Measurements from ENCODE around the gene NR4A3.
"Not testable (repeated sequence)": the region's sequence is repeated elsewhere in the genome, so short reads cannot be mapped to it uniquely, and the experiment has no call there.

NR4A3 gene

GRCh38 chr9:99834474-99834873 lies 12.8 kb downstream of the NR4A3 start:
- peaks cover 3% of the 10 kb centered on the region for H3K27me3 Mint-ChIP-seq
- DNase-seq (ENCODE audit: low spot score in 2 of 2) (no peak), ATAC-seq (ENCODE audit: low read depth) (no peak)
- H3K4me1 Mint-ChIP-seq = peaks cover 4% of the 10 kb centered on the region
- H3K9me3 Mint-ChIP-seq = no peaks in the 10 kb centered on the region
- no peak overlapping the region for H3K27ac Mint-ChIP-seq
- no peaks in the 10 kb centered on the region for H3K36me3 Mint-ChIP-seq
- H3K4me3 Mint-ChIP-seq = no peak overlapping the region

DNA sequence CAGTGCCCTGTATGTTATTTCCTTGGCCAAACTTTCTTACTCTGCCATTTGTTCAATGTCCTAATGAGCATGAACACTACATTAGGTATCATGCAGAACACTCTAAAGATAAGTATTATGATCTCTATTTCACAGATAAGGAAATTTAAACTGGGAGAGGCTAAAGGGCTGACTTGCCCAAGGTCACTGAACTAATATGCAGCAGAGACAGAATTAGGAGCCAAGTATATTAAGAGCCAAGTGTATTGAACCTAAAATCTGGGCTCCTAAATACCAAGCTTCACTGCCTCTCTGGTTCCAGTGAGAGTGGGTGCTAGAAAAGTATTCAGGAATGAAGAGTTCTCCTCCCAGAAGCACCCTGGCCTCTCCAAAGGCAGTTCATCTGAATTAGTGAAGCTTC lies 13.5 kb downstream of the NR4A3 start:
- ATAC-seq (ENCODE audit: low read depth) = no peak
- no peak overlapping the region for H3K4me3 Mint-ChIP-seq
- H3K27ac Mint-ChIP-seq = no peak overlapping the region
- H3K4me1 Mint-ChIP-seq = peaks cover 4% of the 10 kb centered on the region
- no peaks in the 10 kb centered on the region for H3K9me3 Mint-ChIP-seq
- no peaks in the 10 kb centered on the region for H3K27me3 Mint-ChIP-seq
- H3K36me3 Mint-ChIP-seq = no peaks in the 10 kb centered on the region
- DNase-seq (ENCODE audit: low spot score in 2 of 2) = no peak

GRCh38 chr9:99835581-99835980 lies 13.9 kb downstream of the NR4A3 start:
- Mint-ChIP-seq H3K9me3 (no peaks in the 10 kb centered on the region), H3K36me3 (no peaks in the 10 kb centered on the region), H3K4me3 (no peak overlapping the region), H3K27me3 (no peaks in the 10 kb centered on the region), H3K27ac (no peak overlapping the region), H3K4me1 (peaks cover 4% of the 10 kb centered on the region)
- DNase-seq (ENCODE audit: low spot score in 2 of 2) (no peak), ATAC-seq (ENCODE audit: low read depth) (no peak)

DNA sequence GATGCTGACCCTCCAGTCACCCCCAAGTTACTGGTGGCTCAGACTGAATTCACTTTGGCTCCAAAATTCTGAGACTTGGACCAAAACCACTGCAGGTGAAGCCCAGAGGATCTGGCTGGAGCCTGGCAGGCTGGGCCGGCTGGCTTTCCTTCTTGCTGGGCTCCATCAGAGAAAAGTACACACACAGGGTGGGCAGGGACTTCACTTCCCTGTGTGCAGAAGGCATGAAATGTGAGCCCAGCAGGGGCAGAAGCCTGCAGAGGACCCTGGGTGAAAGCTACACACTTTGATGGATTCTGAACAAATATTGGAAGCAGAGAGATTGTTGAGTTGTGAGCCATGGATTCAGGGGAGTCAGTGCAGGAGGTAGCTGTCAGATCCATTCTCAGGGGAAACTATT lies 18.4 kb downstream of the NR4A3 start:
- no peak for ATAC-seq (ENCODE audit: low read depth)
- Mint-ChIP-seq H3K4me3 (no peak overlapping the region), H3K27ac (no peak overlapping the region), H3K36me3 (no peaks in the 10 kb centered on the region), H3K27me3 (no peaks in the 10 kb centered on the region), H3K4me1 (no peaks in the 10 kb centered on the region), H3K9me3 (no peaks in the 10 kb centered on the region)
- no peak for DNase-seq (ENCODE audit: low spot score in 2 of 2)

DNA sequence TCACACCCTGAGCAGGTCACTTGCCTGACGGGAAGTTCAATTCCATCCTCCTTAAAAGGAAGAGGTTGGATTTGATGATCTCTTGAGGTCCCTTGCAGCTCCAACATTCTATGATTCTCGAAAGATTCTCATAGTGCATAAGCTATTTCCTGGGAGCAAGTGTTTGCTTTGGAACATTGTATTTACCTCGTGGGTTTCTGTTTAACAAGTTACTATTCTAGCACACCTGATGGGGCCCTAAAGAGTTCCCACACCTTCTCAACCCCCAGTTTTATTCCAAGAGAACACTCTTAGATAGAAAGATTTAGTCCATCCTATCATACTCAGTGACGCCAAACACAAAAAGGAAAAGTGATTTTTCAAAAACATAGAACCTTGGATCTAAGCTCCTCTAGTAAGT lies 23.4 kb downstream of the NR4A3 start:
- Mint-ChIP-seq H3K4me1 (peaks cover 4% of the 10 kb centered on the region), H3K27ac (no peak overlapping the region), H3K4me3 (no peak overlapping the region), H3K27me3 (no peaks in the 10 kb centered on the region), H3K9me3 (no peaks in the 10 kb centered on the region), H3K36me3 (no peaks in the 10 kb centered on the region)
- ATAC-seq (ENCODE audit: low read depth) = no peak
- no peak for DNase-seq (ENCODE audit: low spot score in 2 of 2)

GRCh38 chr9:99848447-99848846 lies 26.8 kb downstream of the NR4A3 start:
- peaks cover 24% of the 10 kb centered on the region for H3K4me1 Mint-ChIP-seq
- H3K4me3 Mint-ChIP-seq = no peak overlapping the region
- no peaks in the 10 kb centered on the region for H3K36me3 Mint-ChIP-seq
- no peaks in the 10 kb centered on the region for H3K27me3 Mint-ChIP-seq
- H3K9me3 Mint-ChIP-seq = no peaks in the 10 kb centered on the region
- no peak overlapping the region for H3K27ac Mint-ChIP-seq
- ATAC-seq (ENCODE audit: low read depth) (no peak), DNase-seq (ENCODE audit: low spot score in 2 of 2) (no peak)

- ATAC-seq (ENCODE audit: low read depth) (no peak), DNase-seq (ENCODE audit: low spot score in 2 of 2) (no peak)
- Mint-ChIP-seq H3K9me3 (no peaks in the 10 kb centered on the region), H3K4me3 (no peak overlapping the region), H3K36me3 (no peaks in the 10 kb centered on the region), H3K4me1 (peaks cover 24% of the 10 kb centered on the region), H3K27me3 (no peaks in the 10 kb centered on the region), H3K27ac (peak overlapping the region; percentile 76)
Observed at GRCh38 chr9:99850736-99851499, 29.2 kb downstream of the NR4A3 start.

DNA sequence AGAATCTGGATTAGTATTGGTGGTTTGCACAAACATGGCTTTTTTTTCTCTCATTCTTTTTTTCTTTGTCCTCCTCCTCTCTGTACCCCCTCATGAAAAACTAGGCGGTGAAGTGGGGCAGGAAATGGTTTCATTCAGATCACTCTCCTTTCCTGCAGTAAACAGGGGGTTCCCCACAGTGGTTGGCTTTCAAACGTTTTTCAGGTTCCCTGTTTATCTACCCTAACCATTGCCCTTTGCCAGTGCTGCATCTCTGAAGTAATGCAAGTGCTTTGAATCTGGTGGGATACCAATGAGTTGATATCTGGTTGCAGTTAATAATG lies 29.8 kb downstream of the NR4A3 start:
- peak overlapping the region; percentile 76 for H3K27ac Mint-ChIP-seq
- H3K9me3 Mint-ChIP-seq = no peaks in the 10 kb centered on the region
- no peak overlapping the region for H3K4me3 Mint-ChIP-seq
- no peaks in the 10 kb centered on the region for H3K27me3 Mint-ChIP-seq
- H3K36me3 Mint-ChIP-seq = no peaks in the 10 kb centered on the region
- DNase-seq (ENCODE audit: low spot score in 2 of 2) (peak in 1 of 2 donors; percentile 48), ATAC-seq (ENCODE audit: low read depth) (peak; percentile 95)
- H3K4me1 Mint-ChIP-seq = peaks cover 24% of the 10 kb centered on the region

- H3K4me3 Mint-ChIP-seq = no peak overlapping the region
- peaks cover 24% of the 10 kb centered on the region for H3K4me1 Mint-ChIP-seq
- DNase-seq (ENCODE audit: low spot score in 2 of 2) (no peak), ATAC-seq (ENCODE audit: low read depth) (no peak)
- H3K27ac Mint-ChIP-seq = no peak overlapping the region
- no peaks in the 10 kb centered on the region for H3K36me3 Mint-ChIP-seq
- no peaks in the 10 kb centered on the region for H3K9me3 Mint-ChIP-seq
- H3K27me3 Mint-ChIP-seq = no peaks in the 10 kb centered on the region
Observed at GRCh38 chr9:99852617-99853016, 30.9 kb downstream of the NR4A3 start.

DNA sequence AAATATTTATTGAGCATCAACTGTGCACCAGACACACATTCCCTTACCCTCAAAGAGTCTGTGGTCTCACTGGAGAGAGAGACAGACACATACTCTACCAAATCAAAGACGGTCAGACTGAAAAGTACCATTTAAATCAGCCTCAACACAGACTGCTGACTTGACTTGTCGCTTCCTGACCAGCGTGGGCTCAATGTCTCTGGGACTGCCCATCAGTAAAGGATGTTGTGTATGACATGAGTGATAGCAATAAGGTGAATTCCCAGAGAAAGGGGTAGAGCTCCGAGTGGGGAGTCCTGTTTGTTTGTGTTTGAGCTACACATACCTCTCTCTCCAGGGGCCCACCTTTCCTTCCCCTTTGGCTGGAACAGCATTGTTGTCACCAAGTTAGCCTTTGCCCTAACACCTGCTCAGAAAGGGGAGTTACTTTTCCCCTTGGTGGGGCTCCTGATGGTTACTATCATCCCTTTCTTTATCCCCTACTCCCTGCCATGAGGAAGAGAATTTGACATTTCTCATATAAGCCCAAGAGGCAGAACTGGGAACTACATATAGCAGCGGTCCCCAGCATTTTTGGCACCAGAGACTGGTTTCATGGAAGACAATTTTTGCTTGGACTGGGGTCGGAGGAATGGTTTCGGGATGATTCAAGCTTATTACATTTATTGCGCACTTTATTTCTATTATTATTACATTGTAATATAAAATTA lies 33.9 kb downstream of the NR4A3 start:
- Mint-ChIP-seq H3K4me1 (peaks cover 18% of the 10 kb centered on the region), H3K4me3 (no peak overlapping the region), H3K27me3 (no peaks in the 10 kb centered on the region), H3K36me3 (no peaks in the 10 kb centered on the region), H3K9me3 (no peaks in the 10 kb centered on the region), H3K27ac (no peak overlapping the region)
- DNase-seq (ENCODE audit: low spot score in 2 of 2) (no peak), ATAC-seq (ENCODE audit: low read depth) (no peak)

GRCh38 chr9:99857576-99857975 lies 35.9 kb downstream of the NR4A3 start:
- DNase-seq (ENCODE audit: low spot score in 2 of 2); H3K27ac Mint-ChIP-seq; H3K36me3 Mint-ChIP-seq; H3K4me3 Mint-ChIP-seq; H3K4me1 Mint-ChIP-seq; H3K27me3 Mint-ChIP-seq; H3K9me3 Mint-ChIP-seq; ATAC-seq (ENCODE audit: low read depth): not testable (repeated sequence)

DNA sequence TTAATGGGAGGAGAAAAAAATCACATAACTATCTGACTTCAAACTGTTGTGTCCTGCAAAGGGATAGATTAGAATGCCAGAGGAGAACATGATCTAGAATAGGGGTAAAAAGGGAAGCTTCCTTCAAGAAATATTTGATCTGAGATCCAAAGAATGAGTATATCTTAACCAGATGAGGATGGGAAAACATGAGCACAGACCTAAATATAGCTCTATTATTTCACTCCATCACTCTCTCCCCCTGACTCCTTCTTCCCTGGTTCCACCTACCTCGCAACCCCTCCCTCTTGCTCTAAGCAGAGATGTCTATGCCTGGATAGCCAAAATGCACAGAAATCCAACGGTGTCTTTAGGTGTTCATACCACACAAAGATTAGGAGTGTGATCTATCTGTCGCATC lies 36.4 kb downstream of the NR4A3 start:
- H3K27ac Mint-ChIP-seq = no peak overlapping the region
- ATAC-seq (ENCODE audit: low read depth) = no peak
- no peaks in the 10 kb centered on the region for H3K27me3 Mint-ChIP-seq
- H3K9me3 Mint-ChIP-seq = no peaks in the 10 kb centered on the region
- H3K4me1 Mint-ChIP-seq = no peaks in the 10 kb centered on the region
- DNase-seq (ENCODE audit: low spot score in 2 of 2) = no peak
- H3K36me3 Mint-ChIP-seq = no peaks in the 10 kb centered on the region
- no peak overlapping the region for H3K4me3 Mint-ChIP-seq

DNA sequence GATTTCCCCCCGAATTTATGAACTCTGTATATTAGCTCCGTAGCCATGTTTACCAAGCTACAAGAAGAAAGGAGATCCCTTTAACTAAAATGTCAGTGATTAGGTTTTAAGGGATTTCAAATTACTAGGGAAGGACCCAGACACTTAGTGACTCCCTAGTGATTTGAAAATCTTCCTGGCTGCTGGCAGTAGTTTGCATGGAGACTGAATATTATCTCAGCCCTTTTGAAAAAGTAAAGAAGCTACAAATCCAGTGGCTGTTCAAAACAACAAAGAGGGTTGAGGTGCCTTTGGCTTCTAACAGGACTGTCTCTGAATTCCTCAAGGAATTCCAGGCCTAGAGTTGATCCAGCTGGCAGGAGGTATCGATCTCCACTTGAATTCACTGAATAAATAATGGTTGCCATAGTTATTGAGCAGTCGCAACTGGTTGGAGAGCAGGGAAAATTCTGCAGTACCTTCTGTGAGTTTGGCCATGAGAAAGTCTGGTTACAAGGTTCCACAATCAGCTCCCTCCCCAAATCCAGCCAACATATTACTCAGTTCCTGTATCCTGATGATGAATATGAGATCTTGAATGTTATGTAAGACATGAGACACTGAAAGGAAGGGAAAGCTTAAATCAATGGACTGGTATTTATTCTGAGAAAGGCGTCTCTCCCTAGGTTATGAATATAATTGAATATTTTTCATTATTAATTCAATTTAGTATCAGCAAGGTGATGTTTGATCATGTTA lies 37.7 kb downstream of the NR4A3 start:
- no peaks in the 10 kb centered on the region for H3K36me3 Mint-ChIP-seq
- no peak overlapping the region for H3K4me3 Mint-ChIP-seq
- DNase-seq (ENCODE audit: low spot score in 2 of 2) (no peak), ATAC-seq (ENCODE audit: low read depth) (no peak)
- no peaks in the 10 kb centered on the region for H3K4me1 Mint-ChIP-seq
- no peaks in the 10 kb centered on the region for H3K9me3 Mint-ChIP-seq
- H3K27me3 Mint-ChIP-seq = no peaks in the 10 kb centered on the region
- H3K27ac Mint-ChIP-seq = no peak overlapping the region

DNA sequence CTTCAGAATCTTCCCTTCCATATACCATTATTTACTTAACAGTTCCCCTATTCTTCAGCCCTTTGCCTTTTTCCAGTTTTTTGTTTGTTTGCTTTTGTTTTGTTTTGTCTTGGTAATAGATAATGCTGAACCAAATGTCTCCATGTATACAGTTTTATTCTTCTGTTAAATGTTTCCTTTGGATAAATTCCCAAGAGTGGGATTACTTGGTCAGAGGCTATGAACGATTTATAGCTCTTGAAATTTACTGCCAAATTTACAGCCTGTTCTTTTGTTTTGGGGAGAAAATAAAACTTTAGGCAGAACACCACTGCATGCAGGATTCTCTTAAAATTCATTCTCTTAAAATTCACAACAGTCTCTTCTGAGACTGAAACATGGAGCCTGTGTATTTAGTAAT lies 38.6 kb downstream of the NR4A3 start:
- Mint-ChIP-seq H3K9me3 (no peaks in the 10 kb centered on the region), H3K4me3 (no peak overlapping the region), H3K4me1 (no peaks in the 10 kb centered on the region), H3K36me3 (no peaks in the 10 kb centered on the region), H3K27me3 (no peaks in the 10 kb centered on the region), H3K27ac (no peak overlapping the region)
- DNase-seq (ENCODE audit: low spot score in 2 of 2) (no peak), ATAC-seq (ENCODE audit: low read depth) (no peak)
